Effector CD4-positive, alpha-beta T cell (primary cell): ENCODE data around the gene PTH1R.

Experiments used
- DNase-seq: peaks from one replicate; pipeline ENCODE4 v3.0.0-alpha.2; 2020

Gene PTH1R

GRCh38 chr3:46934072-46934471, 56.6 kb downstream of the PTH1R start:
- DNase-seq: no peak

- no peak for DNase-seq
Observed at GRCh38 chr3:46934498-46935167, 57.1 kb downstream of the PTH1R start.

GRCh38 chr3:46935168-46935858, 57.8 kb downstream of the PTH1R start:
- DNase-seq: no peak

GRCh38 chr3:46935989-46936558, 58.6 kb downstream of the PTH1R start:
- DNase-seq: no peak

- DNase-seq: no peak
Observed at GRCh38 chr3:46936733-46937250, 59.3 kb downstream of the PTH1R start.

- no peak for DNase-seq
Observed at GRCh38 chr3:46938118-46938517, 60.6 kb downstream of the PTH1R start.

- DNase-seq: no peak
Observed at GRCh38 chr3:46939578-46940445, 62.3 kb downstream of the PTH1R start.

- DNase-seq: no peak
Observed at GRCh38 chr3:46942076-46942475, 64.6 kb downstream of the PTH1R start.

- DNase-seq: no peak
Observed at GRCh38 chr3:46942481-46943236, 65.1 kb downstream of the PTH1R start.

- DNase-seq: no peak
Observed at GRCh38 chr3:46943237-46944187, 66.0 kb downstream of the PTH1R start.

- no peak for DNase-seq
Observed at GRCh38 chr3:46944191-46944590, 66.7 kb downstream of the PTH1R start.

GRCh38 chr3:46946416-46946815, 68.9 kb downstream of the PTH1R start:
- no peak for DNase-seq

- DNase-seq: peak; percentile 67
Observed at GRCh38 chr3:46946856-46947545, 69.5 kb downstream of the PTH1R start.

- no peak for DNase-seq
Observed at GRCh38 chr3:46947546-46947901, 70.0 kb downstream of the PTH1R start.

GRCh38 chr3:46947981-46948791, 70.7 kb downstream of the PTH1R start:
- DNase-seq: peak; percentile 70

- no peak for DNase-seq
Observed at GRCh38 chr3:46948830-46949671, 71.5 kb downstream of the PTH1R start.

- DNase-seq: no peak
Observed at GRCh38 chr3:46950177-46950576, 72.7 kb downstream of the PTH1R start.

- DNase-seq: no peak
Observed at GRCh38 chr3:46950650-46951241, 73.2 kb downstream of the PTH1R start.
